ENCODE measurements around the gene HOOK1. TPM values are rescaled to one million over a fixed set of nuclear protein-coding genes. Genes with fewer than 3 reads are reported as not detected.

Gene HOOK1
- total RNA-seq, 1 experiment from 2014 or later, result 33.8 TPM

GRCh38 chr1:59892841-59893811, 78.4 kb downstream of the HOOK1 start:
- Mint-ChIP-seq H3K27me3 (ENCODE audit: low read depth) (no peaks in the 10 kb centered on the region), H3K4me1 (peaks cover 10% of the 10 kb centered on the region), H3K4me3 (no peak overlapping the region), H3K36me3 (peaks cover 24% of the 10 kb centered on the region), H3K27ac (peak overlapping the region; percentile 48; the same call in 1 of the 2 replicates), H3K9me3 (peaks cover 35% of the 10 kb centered on the region)
- no peak for TF ChIP-seq ZNF416 (CRISPR knock-in tag; IDR thresholded peaks at IDR 0.05)
- no peak for TF ChIP-seq ZBTB21 (CRISPR knock-in tag; IDR thresholded peaks at IDR 0.05; ENCODE audit: borderline replicate concordance)
- TF ChIP-seq ZNF219 (CRISPR knock-in tag; IDR thresholded peaks at IDR 0.05; ENCODE audit: borderline replicate concordance), result no peak
- TF ChIP-seq JAZF1 (CRISPR knock-in tag; IDR thresholded peaks at IDR 0.05), result no peak
- no peak for TF ChIP-seq TCF7 (CRISPR knock-in tag; IDR thresholded peaks at IDR 0.05; ENCODE audit: low read depth)
- TF ChIP-seq, protein P1, sequence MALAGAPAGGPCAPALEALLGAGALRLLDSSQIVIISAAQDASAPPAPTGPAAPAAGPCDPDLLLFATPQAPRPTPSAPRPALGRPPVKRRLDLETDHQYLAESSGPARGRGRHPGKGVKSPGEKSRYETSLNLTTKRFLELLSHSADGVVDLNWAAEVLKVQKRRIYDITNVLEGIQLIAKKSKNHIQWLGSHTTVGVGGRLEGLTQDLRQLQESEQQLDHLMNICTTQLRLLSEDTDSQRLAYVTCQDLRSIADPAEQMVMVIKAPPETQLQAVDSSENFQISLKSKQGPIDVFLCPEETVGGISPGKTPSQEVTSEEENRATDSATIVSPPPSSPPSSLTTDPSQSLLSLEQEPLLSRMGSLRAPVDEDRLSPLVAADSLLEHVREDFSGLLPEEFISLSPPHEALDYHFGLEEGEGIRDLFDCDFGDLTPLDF (CRISPR knock-in tag; IDR thresholded peaks at IDR 0.05), result no peak
- no peak for TF ChIP-seq ATF1 (CRISPR knock-in tag; IDR thresholded peaks at IDR 0.05)
- TF ChIP-seq, protein P2, sequence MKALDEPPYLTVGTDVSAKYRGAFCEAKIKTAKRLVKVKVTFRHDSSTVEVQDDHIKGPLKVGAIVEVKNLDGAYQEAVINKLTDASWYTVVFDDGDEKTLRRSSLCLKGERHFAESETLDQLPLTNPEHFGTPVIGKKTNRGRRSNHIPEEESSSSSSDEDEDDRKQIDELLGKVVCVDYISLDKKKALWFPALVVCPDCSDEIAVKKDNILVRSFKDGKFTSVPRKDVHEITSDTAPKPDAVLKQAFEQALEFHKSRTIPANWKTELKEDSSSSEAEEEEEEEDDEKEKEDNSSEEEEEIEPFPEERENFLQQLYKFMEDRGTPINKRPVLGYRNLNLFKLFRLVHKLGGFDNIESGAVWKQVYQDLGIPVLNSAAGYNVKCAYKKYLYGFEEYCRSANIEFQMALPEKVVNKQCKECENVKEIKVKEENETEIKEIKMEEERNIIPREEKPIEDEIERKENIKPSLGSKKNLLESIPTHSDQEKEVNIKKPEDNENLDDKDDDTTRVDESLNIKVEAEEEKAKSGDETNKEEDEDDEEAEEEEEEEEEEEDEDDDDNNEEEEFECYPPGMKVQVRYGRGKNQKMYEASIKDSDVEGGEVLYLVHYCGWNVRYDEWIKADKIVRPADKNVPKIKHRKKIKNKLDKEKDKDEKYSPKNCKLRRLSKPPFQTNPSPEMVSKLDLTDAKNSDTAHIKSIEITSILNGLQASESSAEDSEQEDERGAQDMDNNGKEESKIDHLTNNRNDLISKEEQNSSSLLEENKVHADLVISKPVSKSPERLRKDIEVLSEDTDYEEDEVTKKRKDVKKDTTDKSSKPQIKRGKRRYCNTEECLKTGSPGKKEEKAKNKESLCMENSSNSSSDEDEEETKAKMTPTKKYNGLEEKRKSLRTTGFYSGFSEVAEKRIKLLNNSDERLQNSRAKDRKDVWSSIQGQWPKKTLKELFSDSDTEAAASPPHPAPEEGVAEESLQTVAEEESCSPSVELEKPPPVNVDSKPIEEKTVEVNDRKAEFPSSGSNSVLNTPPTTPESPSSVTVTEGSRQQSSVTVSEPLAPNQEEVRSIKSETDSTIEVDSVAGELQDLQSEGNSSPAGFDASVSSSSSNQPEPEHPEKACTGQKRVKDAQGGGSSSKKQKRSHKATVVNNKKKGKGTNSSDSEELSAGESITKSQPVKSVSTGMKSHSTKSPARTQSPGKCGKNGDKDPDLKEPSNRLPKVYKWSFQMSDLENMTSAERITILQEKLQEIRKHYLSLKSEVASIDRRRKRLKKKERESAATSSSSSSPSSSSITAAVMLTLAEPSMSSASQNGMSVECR (CRISPR knock-in tag; IDR thresholded peaks at IDR 0.05; ENCODE audit: borderline replicate concordance), result no peak
- TF ChIP-seq FOXP1 (CRISPR knock-in tag; IDR thresholded peaks at IDR 0.05; ENCODE audit: borderline replicate concordance), result no peak
- no peak for TF ChIP-seq TEAD1 (CRISPR knock-in tag; IDR thresholded peaks at IDR 0.05)
- no peak for TF ChIP-seq CREM (CRISPR knock-in tag; IDR thresholded peaks at IDR 0.05)
- TF ChIP-seq EMX1 (CRISPR knock-in tag; IDR thresholded peaks at IDR 0.05), result no peak
- TF ChIP-seq RORB (CRISPR knock-in tag; IDR thresholded peaks at IDR 0.05), result no peak
- no peak for TF ChIP-seq ZNF425 (CRISPR knock-in tag; conservative IDR thresholded peaks at IDR 0.05)
- TF ChIP-seq ZNF423 (CRISPR knock-in tag; IDR thresholded peaks at IDR 0.05), result no peak
- TF ChIP-seq NFATC4 (CRISPR knock-in tag; IDR thresholded peaks at IDR 0.05), result no peak
- no peak for TF ChIP-seq RELA (CRISPR knock-in tag; IDR thresholded peaks at IDR 0.05; ENCODE audit: borderline replicate concordance)
- TF ChIP-seq HMGA2 (CRISPR knock-in tag; IDR thresholded peaks at IDR 0.05), result no peak
- TF ChIP-seq, protein P3, sequence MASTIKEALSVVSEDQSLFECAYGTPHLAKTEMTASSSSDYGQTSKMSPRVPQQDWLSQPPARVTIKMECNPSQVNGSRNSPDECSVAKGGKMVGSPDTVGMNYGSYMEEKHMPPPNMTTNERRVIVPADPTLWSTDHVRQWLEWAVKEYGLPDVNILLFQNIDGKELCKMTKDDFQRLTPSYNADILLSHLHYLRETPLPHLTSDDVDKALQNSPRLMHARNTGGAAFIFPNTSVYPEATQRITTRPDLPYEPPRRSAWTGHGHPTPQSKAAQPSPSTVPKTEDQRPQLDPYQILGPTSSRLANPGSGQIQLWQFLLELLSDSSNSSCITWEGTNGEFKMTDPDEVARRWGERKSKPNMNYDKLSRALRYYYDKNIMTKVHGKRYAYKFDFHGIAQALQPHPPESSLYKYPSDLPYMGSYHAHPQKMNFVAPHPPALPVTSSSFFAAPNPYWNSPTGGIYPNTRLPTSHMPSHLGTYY (CRISPR knock-in tag; IDR thresholded peaks at IDR 0.05), result no peak
- TF ChIP-seq, protein P4, sequence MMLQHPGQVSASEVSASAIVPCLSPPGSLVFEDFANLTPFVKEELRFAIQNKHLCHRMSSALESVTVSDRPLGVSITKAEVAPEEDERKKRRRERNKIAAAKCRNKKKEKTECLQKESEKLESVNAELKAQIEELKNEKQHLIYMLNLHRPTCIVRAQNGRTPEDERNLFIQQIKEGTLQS (CRISPR knock-in tag; conservative IDR thresholded peaks at IDR 0.05), result no peak
- ChIA-PET POLR2A (no interaction called here), CTCF (interaction anchor here (1.3 to 1.8 kb wide), 3 partner anchors 10 to 54 kb away, joined by 3 to 10 read pairs (median 8); no protein-coding TSS in a partner anchor)
- DNase-seq (ENCODE audit: low spot score) (no peak), ATAC-seq (peak; percentile 50; the same call in 1 of the 2 replicates)
